ENCODE data around the gene AJUBA.

The AJUBA gene

GRCh38 chr14:22929104-22929960 is 53.0 kb downstream of the AJUBA start, which contains the start of gene PRMT5:
Gene PRMT5 (minus strand): TSS chr14:22929376. CDS start chr14:22929361, 15 bp downstream.
- Mint-ChIP-seq H3K9me3 (no peaks in the 10 kb centered on the region), H3K36me3 (ENCODE audit: insufficient read depth) (peaks cover 11% of the 10 kb centered on the region), H3K27me3 (no peaks in the 10 kb centered on the region), H3K4me3 (no peak within 1 kb of the TSS), H3K4me1 (ENCODE audit: low read depth in 2 of 2) (peaks cover 5 to 17% of the 10 kb centered on the region in 2 donors), H3K27ac (no peak within 1 kb of the TSS)
- ATAC-seq (replicated peaks) (peak; percentile 94), DNase-seq (peak; percentile 96 to 99 (median 98))

- Mint-ChIP-seq H3K4me3 (no peak overlapping the region), H3K27me3 (no peaks in the 10 kb centered on the region), H3K4me1 (ENCODE audit: low read depth in 2 of 2) (peaks cover 5 to 20% of the 10 kb centered on the region in 2 donors), H3K36me3 (ENCODE audit: insufficient read depth) (peaks cover 16% of the 10 kb centered on the region), H3K27ac (no peak overlapping the region), H3K9me3 (no peaks in the 10 kb centered on the region)
- DNase-seq (no peak), ATAC-seq (replicated peaks) (no peak)
Measured at GRCh38 chr14:22928237-22929103, 53.9 kb downstream of the AJUBA start.

DNA sequence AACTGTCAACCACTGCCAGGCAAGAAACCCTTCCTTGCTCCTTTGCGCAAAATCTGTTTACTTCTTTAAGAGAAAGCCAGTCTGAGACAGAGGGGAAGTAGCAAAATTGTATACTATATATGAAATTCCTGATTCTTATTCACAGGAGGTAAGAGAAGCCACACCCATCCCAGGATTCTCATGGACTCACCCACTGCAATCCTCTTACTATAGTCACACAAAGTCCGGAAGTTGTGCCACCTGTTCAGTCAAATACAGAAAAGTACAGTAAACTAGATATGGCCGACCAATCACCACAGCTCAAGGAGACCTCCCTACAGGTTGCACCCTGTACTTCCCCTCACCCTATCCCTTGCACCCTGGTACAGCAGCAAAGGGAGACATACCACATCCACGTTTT is 56.0 kb downstream of the AJUBA start:
- H3K4me3 Mint-ChIP-seq = no peak overlapping the region
- H3K4me1 Mint-ChIP-seq (ENCODE audit: low read depth in 2 of 2) = peaks cover 5 to 20% of the 10 kb centered on the region in 2 donors
- no peaks in the 10 kb centered on the region for H3K9me3 Mint-ChIP-seq
- ATAC-seq (replicated peaks) = no peak
- DNase-seq = no peak
- no peaks in the 10 kb centered on the region for H3K27me3 Mint-ChIP-seq
- no peak overlapping the region for H3K27ac Mint-ChIP-seq
- peaks cover 20% of the 10 kb centered on the region for H3K36me3 Mint-ChIP-seq (ENCODE audit: insufficient read depth)

DNA sequence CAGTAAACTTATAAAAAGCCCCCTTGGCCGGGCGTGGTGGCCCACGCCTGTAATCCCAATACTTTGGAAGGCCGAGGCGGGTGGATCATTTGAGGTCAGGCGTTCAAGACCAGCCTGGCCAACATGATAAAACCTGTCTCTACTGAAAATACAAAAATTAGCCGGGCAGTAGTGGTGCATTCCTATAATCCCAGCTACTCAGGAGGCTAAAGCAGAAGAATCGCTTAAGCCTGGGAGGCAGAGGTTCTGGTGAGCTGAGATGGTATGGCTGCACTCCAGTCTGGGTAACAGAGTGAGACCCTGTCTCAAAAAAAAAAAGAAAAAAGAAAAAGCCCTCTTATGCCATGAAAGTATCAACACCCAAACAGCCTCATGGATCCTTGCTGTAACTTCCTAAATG is 56.8 kb downstream of the AJUBA start:
- Mint-ChIP-seq H3K4me1 (ENCODE audit: low read depth in 2 of 2) (peaks cover 5 to 20% of the 10 kb centered on the region in 2 donors), H3K36me3 (ENCODE audit: insufficient read depth) (peaks cover 20% of the 10 kb centered on the region), H3K27me3 (no peaks in the 10 kb centered on the region), H3K9me3 (no peaks in the 10 kb centered on the region), H3K4me3 (no peak overlapping the region), H3K27ac (no peak overlapping the region)
- DNase-seq = no peak
- no peak for ATAC-seq (replicated peaks)

DNA sequence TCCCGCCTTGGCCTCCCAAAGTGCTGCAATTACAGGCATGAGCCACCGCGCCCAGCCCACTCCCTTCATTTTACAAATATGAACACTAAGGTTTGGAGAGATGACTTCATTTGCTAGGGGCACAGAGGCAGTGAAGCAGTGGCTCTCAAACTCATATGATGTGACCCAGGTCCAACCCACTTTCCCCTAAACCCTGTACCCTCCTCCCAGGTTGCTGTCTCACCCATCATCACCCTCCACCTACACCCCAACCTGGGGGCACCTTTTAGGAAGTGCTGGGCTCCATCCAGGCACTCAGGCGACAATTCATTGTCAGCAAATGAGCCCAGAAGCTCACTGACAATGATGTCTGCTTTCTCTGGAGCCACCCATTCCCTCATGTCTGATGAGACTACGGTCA is 58.6 kb downstream of the AJUBA start:
- no peak for DNase-seq
- no peaks in the 10 kb centered on the region for H3K9me3 Mint-ChIP-seq
- H3K36me3 Mint-ChIP-seq (ENCODE audit: insufficient read depth) = peaks cover 31% of the 10 kb centered on the region
- no peaks in the 10 kb centered on the region for H3K27me3 Mint-ChIP-seq
- peaks cover 14 to 24% of the 10 kb centered on the region in 2 donors for H3K4me1 Mint-ChIP-seq (ENCODE audit: low read depth in 2 of 2)
- no peak overlapping the region for H3K27ac Mint-ChIP-seq
- no peak overlapping the region for H3K4me3 Mint-ChIP-seq
- ATAC-seq (replicated peaks) = no peak

DNA sequence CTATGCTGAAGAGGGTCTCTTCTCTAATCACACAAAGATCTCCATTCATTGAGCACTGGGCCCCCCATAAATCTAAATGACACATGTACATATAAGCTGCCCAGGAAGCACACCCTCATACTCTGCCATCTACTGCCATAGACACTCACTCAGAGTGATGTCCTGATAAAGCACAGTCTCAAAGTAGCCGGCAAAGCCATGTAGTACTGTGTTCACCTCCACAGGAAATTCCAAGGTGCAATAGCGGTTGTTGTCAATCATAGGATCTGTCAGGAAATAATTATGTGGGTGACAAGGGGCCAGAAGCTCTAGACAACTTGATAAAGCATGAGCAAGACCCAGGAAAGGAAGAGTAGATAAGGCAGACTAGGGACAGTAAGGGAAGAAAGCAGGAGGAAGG is 60.1 kb downstream of the AJUBA start:
- H3K36me3 Mint-ChIP-seq (ENCODE audit: insufficient read depth) = peaks cover 44% of the 10 kb centered on the region
- DNase-seq (no peak), ATAC-seq (replicated peaks) (no peak)

More for the DNA sequence above, 60.1 kb downstream of the AJUBA start:
- Mint-ChIP-seq H3K4me1 (ENCODE audit: low read depth in 2 of 2) (peaks cover 25 to 30% of the 10 kb centered on the region in 2 donors), H3K27ac (peak overlapping the region in 1 of 2 donors; percentile 25), H3K27me3 (no peaks in the 10 kb centered on the region), H3K9me3 (no peaks in the 10 kb centered on the region), H3K4me3 (no peak overlapping the region)
